ENCODE measurements around the gene DNER.
"Not testable (repeated sequence)": the region's sequence is repeated elsewhere in the genome, so short reads cannot be mapped to it uniquely, and the experiment has no call there.

The DNER gene

DNA sequence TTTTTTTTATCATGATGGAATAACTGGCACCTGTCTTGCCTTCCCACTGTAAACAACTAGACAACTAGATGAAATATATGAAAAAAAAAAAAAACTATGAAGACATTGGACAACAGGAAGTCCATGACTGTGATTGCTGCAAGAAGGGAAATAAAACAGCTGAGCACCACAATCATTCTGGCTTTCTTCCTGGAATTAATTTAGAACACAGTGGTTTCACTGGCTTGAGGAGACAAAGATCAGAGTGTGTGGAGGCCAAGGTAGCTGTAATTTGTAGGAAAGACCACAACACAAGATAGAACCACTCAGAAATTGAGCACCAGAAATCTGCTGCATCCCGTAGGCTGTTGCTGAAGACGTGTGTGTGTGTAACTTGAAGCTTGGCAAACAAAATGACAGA is 322.2 kb downstream of the DNER start:
- no peak for DNase-seq (ENCODE audit: low read depth)

- no peak for DNase-seq (ENCODE audit: low read depth)
These were observed 325.6 kb downstream of the DNER start for GRCh38 chr2:229388731-229389130.

DNA sequence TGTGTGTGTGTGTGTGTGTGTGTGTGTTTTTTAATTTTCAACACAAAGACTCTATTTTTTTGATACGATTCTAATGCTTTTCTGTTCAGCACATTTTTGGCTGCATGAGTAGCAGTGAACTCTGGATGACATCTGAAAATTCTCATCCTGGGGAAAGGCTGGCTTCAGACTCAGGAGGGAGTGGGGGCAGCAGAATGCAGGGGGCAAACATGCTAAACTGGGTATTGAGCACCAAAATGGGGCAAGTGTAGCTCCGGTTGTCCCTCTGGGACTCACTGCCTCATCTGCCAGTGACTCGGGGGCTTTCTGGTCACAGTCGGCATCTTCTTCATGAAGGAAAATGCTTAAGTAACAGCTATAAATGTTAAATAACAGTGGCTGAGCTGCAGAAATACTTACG is 326.5 kb downstream of the DNER start:
- DNase-seq (ENCODE audit: low read depth): no peak

- DNase-seq (ENCODE audit: low read depth): no peak
These were observed 334.2 kb downstream of the DNER start for GRCh38 chr2:229380101-229380625.

DNA sequence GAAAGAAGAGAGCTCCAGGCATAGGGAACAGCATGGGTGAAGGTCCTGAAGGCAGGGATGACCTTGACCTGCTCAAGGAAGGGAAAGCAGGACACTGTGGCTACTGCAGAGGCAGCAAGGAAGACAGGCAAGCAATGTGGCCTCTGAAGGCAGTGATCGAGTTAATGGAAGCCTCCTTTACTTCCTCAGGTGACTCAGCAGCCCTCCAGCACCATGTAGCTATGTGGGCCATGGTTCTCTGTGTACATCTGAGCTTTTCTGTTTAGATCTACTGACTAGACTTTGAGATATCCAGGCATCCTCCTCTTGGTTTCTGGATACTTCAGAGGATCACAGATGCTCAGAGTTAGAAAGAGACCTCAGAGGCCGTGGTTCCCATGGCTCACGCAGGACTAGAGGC is 336.0 kb downstream of the DNER start:
- DNase-seq (ENCODE audit: low read depth): no peak

- no peak for DNase-seq (ENCODE audit: low read depth)
These were observed 337.5 kb downstream of the DNER start for GRCh38 chr2:229376866-229377265.

GRCh38 chr2:229375251-229375650 is 339.1 kb downstream of the DNER start:
- no peak for DNase-seq (ENCODE audit: low read depth)

DNA sequence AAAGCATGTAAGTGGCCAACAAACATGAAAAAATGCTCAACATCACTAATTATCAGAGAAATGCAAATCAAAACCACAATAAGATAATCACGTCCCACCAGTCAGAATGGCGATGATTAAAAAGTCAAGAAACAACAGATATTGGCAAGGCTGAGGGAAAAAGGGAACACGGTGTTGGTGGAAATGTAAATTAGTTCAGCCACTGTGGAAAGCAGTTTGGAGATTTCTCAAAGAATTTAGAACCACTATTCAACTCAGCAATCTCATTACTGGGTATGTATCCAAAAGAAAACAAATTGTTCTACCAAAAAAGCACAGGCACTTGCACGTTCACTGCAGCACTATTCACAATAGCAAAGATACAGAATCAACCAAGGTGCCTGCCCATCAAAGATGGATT is 341.0 kb downstream of the DNER start:
- not testable (repeated sequence) for DNase-seq (ENCODE audit: low read depth)

- DNase-seq (ENCODE audit: low read depth): no peak
These were observed 342.1 kb downstream of the DNER start for GRCh38 chr2:229372207-229372606.

- no peak for DNase-seq (ENCODE audit: low read depth)
These were observed 343.3 kb downstream of the DNER start for GRCh38 chr2:229371086-229371485.

GRCh38 chr2:229370509-229370908 is 343.8 kb downstream of the DNER start:
- peak; percentile 20 for DNase-seq (ENCODE audit: low read depth)

- DNase-seq (ENCODE audit: low read depth): no peak
These were observed 351.1 kb downstream of the DNER start for GRCh38 chr2:229363185-229363814.

DNA sequence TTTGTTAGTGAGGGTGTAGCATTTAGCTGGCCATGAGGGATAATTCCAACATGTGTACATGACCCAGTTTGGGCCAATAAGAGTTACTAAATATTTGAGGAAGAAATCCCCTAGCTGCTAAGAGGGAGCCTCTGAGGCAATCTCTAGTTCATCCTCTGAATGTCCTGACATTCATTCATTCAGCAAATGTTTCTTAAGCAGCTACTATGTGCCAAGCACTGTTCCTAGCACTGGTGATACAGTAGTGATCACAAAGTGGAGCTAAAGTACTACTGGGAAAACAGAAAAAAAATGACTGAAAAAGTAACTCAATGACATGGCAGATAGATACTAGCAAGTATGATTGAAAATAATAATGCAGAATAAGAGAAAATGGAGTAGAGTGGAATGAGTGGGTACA is 363.5 kb downstream of the DNER start:
- no peak for DNase-seq (ENCODE audit: low read depth)

- no peak for DNase-seq (ENCODE audit: low read depth)
These were observed 364.1 kb downstream of the DNER start for GRCh38 chr2:229350117-229350805.

GRCh38 chr2:229348128-229348527 is 366.2 kb downstream of the DNER start:
- no peak for DNase-seq (ENCODE audit: low read depth)

DNA sequence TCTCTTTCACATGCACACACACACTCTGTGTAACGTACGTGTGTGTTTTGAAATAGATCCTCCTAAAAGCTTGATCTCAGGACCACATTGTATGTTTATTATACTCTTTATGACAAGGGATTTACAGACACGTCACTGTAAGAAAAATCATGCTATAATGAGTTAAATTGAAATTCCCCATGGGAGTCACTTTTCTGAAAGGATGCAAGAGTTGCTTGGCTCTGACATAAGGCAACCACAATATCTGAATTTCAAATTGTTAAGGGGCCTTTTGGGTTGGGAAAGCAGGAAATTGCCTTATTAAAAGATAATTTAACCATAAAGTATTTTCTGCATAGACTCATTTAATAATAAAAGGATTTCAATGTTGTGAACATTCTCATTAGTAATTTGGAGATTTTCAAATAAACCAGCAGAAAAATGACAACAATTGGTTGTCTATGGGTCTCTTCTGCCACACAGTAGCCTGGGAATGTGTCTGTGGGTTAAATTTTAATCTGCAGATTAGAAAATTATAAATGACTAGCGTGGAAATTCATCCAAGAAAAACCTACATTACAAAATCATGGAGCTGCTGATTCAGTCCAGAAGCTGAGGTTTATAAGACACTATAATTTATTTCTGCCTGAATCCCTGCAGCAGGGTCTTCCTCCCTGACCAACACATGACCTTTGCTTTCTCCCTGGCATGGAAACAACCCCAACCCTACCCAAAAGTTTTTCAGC is 367.4 kb downstream of the DNER start:
- no peak for DNase-seq (ENCODE audit: low read depth)

DNA sequence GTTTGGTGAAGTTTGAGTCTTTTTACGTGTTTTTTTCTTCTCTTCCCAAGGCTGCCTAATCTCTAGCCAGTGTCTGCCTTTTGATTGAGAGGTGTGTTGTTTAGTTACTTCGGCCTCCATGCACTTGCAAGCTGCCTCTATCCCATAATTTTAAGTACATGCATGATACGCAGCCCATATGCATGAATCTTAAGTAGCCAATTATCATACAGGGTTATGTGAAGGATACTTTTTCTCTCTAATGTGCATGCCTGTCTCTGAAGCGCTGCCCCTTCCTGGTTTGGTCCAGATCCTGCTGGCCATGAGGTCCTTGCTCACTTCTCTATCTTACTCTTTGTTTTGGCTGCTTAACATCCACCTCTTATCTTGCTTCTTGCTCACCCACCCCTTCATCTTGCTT is 369.4 kb downstream of the DNER start:
- no peak for DNase-seq (ENCODE audit: low read depth)

- DNase-seq (ENCODE audit: low read depth): peak; percentile 28
These were observed 370.2 kb downstream of the DNER start for GRCh38 chr2:229344151-229344551.

- no peak for DNase-seq (ENCODE audit: low read depth)
These were observed 370.7 kb downstream of the DNER start for GRCh38 chr2:229343661-229344060.

DNA sequence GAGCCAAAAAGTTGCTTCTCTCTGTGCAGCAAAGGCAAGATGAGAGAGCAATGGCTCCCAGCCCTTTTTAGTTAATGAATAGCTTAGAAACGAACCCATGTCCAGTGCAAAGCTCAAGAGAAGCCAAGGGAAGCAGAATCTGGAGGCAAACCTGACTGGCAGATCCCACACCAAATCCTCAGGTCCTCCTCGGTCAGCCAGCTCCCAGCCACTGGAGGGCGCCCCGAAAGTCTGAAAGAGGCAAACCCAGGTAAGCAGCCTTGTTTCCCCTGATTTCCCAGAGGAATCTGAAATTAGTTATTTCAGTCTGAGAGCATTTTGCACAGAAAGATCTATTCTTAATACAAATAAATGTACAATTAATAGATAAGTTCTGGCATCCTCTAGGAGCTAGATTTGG is 372.0 kb downstream of the DNER start:
- no peak for DNase-seq (ENCODE audit: low read depth)

GRCh38 chr2:229340086-229340760 is 374.1 kb downstream of the DNER start:
- DNase-seq (ENCODE audit: low read depth): no peak

GRCh38 chr2:229339618-229340017 is 374.7 kb downstream of the DNER start:
- no peak for DNase-seq (ENCODE audit: low read depth)

DNA sequence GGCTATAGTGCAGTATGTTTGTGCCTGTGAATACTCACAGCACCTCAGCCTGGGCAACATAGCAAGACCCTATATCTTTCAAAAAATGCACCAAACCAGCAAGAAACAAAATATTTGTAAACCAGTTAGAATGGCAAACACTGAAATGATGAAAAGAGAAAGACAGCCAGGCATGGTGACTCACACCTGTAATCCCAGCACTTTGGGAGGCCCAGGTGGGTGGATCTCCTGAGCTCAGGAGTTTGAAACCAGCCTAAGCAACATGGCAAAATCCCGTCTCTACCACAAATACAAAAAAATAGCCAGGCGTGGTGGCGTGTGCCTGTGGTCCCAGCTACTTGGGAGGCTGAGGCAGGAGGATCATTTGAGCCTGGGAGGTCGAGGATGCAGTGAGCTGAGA is 375.2 kb downstream of the DNER start:
- not testable (repeated sequence) for DNase-seq (ENCODE audit: low read depth)
